COLO668 (cell line): ENCODE data around the gene PRKCB.

Source experiments
- DNase-seq: peaks from one replicate; lab custom pipeline; 2025; ENCODE audit not compliant: unreplicated experiment; lab: John Stamatoyannopoulos, UW

The PRKCB gene

DNA sequence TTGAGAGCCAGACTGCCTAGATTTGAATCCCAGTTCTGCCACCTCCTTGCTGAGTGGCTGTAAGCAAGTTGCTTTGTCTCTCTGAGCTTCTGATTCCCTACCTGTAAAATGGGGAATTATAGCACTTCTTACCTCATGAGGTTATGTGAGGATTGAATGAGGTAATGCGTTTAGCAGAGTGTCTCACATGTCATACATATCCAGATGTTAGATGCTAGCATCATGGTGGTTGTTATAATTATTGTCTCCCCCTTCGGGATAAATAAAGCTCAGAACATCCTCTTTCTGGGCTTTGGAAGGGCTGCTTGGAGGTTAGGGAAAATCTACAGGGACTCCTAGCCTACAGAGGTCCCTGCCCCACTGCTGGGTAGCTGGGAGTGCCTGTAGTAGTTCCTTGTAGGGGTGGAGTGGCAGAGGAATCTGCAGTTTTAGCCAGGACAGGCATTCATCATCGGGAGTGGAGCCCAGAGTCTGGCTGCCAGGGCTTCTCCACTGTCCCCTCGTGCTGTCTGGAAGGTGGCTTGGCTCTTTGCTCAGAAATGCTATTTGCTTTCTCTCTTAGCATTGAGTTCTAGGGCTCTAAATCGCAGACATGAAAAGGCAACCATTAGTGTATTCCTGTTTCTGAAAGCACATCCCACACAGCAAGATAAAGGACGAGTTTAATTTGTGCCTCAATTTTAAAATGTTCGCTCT, 282.5 kb downstream of the PRKCB start:
- DNase-seq, result no peak

DNA sequence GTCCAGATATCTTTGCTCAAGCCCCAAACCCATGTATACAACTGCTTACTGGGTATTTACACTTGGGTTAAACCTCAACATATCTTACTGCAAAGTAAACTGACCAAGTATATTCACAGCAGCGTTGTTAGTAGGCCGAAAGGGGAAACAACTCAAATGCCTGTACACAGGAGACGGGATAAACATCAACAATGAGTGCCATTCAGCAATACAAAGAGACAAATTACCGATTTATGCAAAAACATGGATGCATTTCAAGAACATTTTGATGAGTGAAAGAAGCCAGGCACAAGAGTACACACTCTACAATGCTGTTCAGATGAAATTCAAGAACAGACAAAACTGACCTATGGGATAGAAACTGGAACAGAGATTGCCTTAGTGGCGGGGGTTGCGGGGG, 284.0 kb downstream of the PRKCB start:
- no peak for DNase-seq

- DNase-seq, result no peak
Measured at GRCh38 chr16:24123275-24123674, 287.5 kb downstream of the PRKCB start.

GRCh38 chr16:24124291-24124690, 288.5 kb downstream of the PRKCB start:
- no peak for DNase-seq

DNA sequence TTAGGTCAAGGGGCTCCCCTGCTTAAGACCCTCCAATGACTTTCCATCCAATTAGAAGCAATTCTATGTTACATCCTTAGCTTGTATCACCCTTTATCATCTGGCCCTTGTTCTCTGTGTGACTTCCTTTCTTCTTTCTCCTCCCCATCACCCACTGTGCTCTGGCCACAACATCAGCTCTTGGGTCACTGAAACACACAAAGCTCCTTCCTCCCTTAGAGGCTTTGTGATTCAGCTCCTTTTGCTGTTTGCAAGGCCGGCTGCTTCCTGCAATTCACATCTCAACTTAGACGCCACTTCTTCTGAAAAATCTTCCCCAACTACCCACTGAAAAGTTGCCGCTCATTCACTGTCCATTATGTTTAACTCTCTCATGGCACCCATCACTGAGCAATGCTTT, 289.4 kb downstream of the PRKCB start:
- DNase-seq, result no peak

DNA sequence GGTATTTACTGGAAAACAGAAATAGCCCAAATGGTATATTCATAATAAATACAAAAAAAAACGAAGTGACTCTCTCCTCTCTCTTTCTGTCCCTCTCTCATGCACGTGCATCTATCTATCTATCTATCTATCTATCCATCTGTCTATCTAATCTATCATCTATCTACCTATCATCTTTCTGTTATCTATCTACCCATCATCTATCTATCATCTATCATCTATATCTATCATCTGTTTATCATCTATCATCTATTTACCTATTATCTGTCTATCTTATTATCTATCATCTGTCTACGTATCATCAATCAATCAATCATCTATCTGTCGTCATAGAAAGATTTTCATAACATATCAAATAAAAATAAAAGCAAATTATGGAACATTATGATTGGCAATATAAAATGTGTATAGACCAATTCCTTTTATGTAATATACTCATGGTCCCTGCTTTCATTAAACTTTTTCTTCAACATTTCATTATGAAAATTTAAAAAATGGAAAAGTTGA, 293.7 kb downstream of the PRKCB start:
- no peak for DNase-seq

DNA sequence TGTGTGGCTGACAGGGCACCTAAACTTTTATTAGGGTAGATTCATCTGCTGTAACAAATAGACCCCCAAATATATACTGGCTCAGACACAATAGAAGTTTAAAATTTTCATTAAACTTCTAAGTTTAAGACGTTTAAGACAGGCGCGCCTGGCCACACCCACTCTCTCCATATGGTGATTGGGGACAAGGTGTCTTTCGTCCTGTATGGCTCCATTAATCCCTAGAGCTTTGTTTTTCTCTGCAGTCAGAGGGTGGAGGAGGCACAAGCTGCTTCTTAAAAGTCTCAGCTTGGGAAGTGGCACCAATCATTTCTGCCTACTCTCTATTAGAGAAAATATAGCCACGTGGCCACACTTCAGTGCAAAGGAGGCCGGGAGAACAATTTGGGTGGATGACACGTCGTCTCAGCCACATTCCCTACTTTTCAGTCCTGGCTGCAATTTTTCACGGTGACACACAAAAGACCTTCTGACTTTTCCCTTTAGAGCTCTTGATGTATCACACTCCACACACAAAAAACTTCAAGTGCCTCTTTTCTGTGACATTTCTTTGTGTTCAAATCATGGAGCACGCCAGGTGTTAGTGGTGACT, 294.8 kb downstream of the PRKCB start:
- DNase-seq, result no peak

DNA sequence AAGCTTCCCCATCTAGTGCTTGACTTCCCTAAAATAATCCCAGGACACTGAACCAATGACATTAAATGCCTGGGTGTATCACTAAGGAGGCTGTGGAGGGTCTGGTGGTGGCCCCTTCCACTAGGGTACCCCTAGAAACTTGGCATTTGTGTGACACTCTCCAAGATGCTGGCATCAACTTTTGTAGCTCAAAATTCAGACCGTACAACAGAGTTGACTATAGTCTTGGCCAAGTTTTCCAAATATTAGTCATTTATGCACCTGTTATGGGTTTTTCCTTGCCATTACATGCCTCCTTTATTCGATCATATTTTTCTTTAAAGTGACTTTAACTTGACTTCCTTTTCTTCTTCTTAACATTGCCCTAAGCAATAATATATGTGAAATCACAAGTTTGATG, 295.5 kb downstream of the PRKCB start:
- no peak for DNase-seq

- no peak for DNase-seq
Measured at GRCh38 chr16:24132048-24132796, 296.4 kb downstream of the PRKCB start.

GRCh38 chr16:24132797-24133155, 297.0 kb downstream of the PRKCB start:
- no peak for DNase-seq

- no peak for DNase-seq
Measured at GRCh38 chr16:24135624-24136565, 300.1 kb downstream of the PRKCB start.

DNA sequence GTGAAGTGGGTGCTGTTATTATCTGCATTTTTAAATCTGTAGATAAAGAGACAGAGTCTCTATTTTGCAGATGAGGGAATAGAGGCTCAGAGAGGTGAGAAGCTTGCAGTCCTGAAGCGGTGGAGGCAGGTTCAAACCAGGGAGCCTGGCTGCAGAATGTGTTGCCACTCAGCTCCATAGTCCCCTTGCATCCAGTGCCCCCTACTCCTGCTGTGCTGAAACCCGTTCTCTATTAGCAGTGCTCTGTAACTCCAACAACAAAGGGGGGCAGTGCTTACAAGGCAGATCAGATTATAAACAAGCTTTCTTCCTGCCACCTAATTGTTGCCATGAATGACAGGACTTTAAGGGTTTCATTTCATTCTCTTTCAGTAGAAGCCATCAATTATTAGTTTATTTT, 302.2 kb downstream of the PRKCB start:
- no peak for DNase-seq

DNA sequence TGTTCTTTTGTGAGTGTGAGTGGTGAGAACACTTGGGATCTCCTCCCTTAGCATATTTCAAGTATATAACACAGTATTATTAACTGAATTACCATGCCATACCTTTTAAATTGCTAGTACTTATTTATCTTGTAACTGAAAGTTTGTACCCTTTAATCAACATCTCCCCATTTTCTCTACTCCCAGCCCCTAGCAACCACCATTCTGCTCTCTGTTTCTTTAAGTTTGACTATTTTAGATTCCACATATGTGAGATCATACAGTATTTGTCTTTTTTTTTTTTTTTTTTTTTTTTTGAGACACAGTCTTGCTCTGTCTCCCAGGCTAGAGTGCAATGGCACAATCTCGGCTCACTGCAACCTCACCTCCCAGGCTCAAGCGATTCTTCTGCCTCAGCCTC, 302.8 kb downstream of the PRKCB start:
- DNase-seq, result no peak

- no peak for DNase-seq
Measured at GRCh38 chr16:24139282-24139681, 303.5 kb downstream of the PRKCB start.

DNA sequence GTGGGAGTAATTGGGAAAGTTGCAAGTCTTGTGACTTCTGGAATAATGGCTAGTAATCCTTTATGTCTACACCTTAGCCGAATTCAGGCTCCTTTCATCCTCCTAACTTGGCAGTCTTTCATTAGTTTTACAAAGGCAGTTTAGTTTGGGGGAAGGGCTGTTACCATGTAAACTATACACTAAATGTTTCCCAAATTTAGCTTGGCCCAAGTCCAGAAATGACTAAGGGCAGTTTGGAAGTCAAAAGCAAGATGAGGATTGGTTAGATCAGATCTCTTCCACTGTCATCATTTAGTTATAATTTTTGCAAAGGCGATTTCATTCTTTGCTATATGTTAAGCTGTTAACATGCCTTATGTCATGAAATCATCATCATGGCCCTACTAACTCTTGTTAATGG, 304.9 kb downstream of the PRKCB start:
- DNase-seq, result no peak

- DNase-seq, result no peak
Measured at GRCh38 chr16:24141466-24141865, 305.7 kb downstream of the PRKCB start.

DNA sequence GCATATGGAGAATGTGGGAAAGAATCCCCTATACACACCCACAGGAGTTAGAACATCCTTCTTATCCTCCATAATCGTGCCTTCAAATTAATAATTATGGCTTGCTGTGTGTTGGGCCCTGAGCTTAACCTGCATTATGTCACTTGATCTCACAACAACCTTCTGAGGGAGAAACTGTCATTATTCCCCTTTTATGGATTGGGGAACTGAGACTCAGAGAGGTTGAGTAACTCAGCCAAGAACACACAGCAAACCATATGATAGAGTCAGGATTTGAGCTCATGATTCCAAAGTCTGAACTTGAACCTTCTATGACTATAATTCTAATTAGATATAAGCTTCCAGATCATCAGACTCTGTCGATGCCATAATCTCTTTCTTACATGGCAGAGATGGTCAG, 306.1 kb downstream of the PRKCB start:
- no peak for DNase-seq

DNA sequence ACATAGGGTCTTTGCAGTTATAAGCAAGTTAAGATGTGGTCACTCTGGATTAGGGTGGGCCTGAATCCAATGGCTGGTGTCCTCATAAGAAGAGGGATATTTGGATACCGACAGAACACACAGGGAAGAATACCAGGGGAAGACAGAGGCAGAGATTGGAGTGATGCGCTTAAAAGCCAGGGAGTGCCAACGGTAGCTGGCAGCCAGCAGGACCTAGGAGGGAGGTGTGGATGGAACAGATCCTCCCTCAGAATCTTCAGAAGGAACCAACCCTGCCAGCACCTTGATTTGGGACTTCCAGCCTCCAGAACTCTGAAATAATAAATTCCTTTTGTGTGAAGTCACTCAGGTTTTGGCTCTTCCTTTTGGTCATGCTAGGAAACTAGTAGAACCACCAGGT, 310.1 kb downstream of the PRKCB start:
- DNase-seq, result no peak

- DNase-seq, result no peak
Measured at GRCh38 chr16:24146518-24146917, 310.7 kb downstream of the PRKCB start.

DNA sequence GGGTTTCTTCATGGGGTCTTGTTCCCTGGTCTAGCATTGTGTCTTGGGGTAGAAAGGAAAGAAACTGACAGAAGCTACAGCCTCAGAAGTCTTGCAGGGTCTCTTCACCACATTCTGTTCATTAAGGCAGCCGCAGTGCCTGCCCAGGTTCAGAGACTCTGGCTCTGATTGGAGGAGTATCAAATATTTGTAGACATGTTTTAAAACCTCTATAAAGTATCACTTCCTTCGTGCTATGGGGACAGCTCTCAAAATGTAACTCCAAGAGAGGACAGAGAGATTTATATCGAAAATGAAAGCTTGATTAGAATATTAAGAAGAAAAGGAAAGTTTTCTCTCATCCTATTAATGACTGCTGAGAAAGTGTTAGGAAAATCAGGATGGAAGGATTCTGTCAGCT, 313.3 kb downstream of the PRKCB start:
- DNase-seq, result no peak

GRCh38 chr16:24150282-24150681, 314.5 kb downstream of the PRKCB start:
- no peak for DNase-seq
